ENCODE results near the gene NMB.

NMB gene

GRCh38 chr15:84609818-84610525 is 48.0 kb downstream of the NMB start:
- no peak for DNase-seq

- DNase-seq, result no peak
Measured at GRCh38 chr15:84608707-84609284, 49.2 kb downstream of the NMB start.

- DNase-seq, result no peak
Measured at GRCh38 chr15:84606653-84607120, 51.3 kb downstream of the NMB start.

- DNase-seq, result no peak
Measured at GRCh38 chr15:84605554-84605882, 52.5 kb downstream of the NMB start.
